ENCODE results near the gene NRCAM.

NRCAM gene

DNA sequence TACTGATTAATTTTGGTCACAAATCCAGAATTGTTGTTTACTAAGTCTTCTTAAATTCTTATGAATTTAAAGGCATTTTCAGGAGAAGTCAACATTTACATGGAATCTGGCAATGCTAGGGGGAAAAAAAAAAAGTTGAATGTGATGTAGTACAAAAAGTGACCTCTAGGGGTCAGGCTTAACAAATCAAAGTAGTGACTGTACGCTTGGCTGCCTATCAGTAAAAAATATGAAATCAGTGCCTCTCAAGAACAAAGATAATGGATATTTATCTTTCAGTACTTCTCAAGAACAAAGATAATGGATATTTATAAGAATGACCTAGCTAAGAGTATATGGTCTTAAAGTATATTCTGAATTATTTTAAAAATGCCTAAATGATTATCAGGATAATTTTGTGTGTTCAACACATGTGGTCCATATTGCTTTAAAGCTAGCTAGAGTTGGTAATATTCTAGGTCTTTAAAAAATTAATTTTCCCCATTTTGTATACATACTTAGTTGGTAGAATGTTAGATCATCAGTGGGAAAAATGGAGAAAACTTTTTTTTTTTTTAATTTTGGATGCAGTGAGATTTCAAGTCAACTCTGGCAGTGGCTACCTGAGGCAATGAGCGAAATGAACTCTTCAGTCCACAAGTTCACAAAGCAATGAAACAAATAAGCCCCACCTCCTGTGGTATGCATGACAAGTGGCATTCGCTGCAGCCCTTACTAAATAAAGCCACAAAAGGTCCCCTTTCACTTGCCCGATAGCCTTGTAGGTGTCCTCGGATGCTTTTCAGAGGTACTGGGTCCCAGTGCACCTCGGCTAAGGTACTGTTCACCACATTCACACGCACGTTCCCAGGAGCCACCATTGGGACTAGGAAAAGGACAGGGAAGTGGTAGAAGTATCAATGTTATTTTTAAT, 274.9 kb downstream of the NRCAM start:
- FAIRE-seq (no peak), DNase-seq (ENCODE audit: insufficient read length, low spot score) (peak; percentile 27)

- no peak for FAIRE-seq
- no peak for DNase-seq (ENCODE audit: insufficient read length, low spot score)
These were observed 277.8 kb downstream of the NRCAM start for GRCh38 chr7:108178398-108178797.

- DNase-seq (ENCODE audit: insufficient read length, low spot score): no peak
- no peak for FAIRE-seq
These were observed 285.1 kb downstream of the NRCAM start for GRCh38 chr7:108171164-108171563.

GRCh38 chr7:108170251-108170650, 286.0 kb downstream of the NRCAM start:
- FAIRE-seq (no peak), DNase-seq (ENCODE audit: insufficient read length, low spot score) (no peak)

GRCh38 chr7:108167460-108167859, 288.8 kb downstream of the NRCAM start:
- no peak for FAIRE-seq
- DNase-seq (ENCODE audit: insufficient read length, low spot score): no peak

DNA sequence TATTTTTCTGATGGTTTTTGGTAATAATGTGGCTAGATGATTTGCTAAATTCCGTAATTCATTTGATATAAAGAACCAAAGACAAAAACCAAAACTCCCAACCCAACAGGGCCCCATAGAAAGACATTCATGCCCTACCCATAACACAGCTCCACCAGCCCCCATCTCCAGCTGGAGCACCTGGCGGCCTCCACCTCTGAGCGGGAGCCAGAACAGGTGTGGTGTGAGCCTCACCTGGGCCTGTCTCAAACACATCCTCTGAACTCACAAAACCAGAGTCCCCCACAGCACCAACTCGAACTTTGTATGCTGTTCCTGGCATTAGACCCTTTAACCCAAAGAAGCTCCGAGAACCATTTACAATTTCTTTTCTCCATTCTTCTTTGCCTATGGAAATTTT, 289.5 kb downstream of the NRCAM start:
- DNase-seq (ENCODE audit: insufficient read length, low spot score) (no peak), FAIRE-seq (no peak)

GRCh38 chr7:108165723-108166122, 290.5 kb downstream of the NRCAM start:
- DNase-seq (ENCODE audit: insufficient read length, low spot score) (no peak), FAIRE-seq (no peak)

- no peak for FAIRE-seq
- DNase-seq (ENCODE audit: insufficient read length, low spot score): no peak
These were observed 291.3 kb downstream of the NRCAM start for GRCh38 chr7:108164946-108165345.

DNA sequence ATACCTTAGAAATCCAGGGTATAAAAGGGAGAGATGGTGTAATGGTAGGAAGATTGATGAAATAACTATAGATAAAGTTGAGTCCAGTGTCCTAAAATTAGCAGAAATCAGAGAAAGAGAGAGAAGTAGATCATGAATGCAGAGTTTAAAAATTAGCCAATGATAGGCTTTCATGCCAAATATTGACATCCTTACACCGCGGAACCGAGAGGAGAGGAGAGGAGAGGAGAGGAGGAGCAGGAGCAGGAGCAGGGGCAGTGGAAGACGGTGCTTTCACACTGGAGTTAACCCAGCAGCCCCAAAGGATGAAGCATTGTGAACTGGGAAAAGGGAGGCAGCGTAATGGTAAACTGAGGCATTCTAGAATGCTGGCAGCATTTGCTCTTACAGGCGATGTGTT, 291.9 kb downstream of the NRCAM start:
- FAIRE-seq (no peak), DNase-seq (ENCODE audit: insufficient read length, low spot score) (no peak)

- no peak for DNase-seq (ENCODE audit: insufficient read length, low spot score)
- FAIRE-seq: no peak
These were observed 297.5 kb downstream of the NRCAM start for GRCh38 chr7:108158776-108159175.

GRCh38 chr7:108157606-108158335, 298.5 kb downstream of the NRCAM start:
- DNase-seq (ENCODE audit: insufficient read length, low spot score) (no peak), FAIRE-seq (no peak)

DNA sequence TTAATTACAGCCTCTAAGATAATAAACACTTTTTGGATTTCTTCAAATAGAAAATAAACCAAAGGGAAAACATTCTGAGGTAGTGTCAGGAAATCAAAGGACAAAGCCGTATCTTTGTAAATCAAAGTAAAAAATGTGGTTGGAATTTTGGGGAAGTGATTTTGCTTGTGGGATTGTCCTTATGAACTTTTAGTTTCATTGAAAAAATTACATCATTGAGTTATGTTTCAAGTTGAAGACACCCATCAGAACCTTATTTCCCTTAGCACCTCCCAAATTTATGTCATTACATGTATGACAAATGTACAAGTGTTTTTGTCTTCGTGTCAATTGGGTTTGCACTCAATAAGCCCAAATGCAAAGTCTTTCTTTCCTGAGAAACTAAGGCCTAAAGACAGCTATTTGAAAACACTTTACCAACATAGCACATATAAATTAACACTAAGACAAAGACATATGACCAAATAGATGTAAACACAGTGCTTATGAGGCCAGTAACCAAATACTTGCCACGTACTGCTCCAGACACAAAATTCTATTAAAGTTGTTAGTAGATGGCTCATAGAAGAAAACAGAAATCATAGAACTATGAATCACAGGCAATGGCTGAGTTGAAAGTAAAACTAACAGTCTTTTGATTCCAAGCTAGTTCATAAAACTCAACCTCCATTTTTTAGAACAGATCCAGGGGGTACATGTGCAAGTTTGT, 299.2 kb downstream of the NRCAM start:
- DNase-seq (ENCODE audit: insufficient read length, low spot score) (no peak), FAIRE-seq (no peak)

DNA sequence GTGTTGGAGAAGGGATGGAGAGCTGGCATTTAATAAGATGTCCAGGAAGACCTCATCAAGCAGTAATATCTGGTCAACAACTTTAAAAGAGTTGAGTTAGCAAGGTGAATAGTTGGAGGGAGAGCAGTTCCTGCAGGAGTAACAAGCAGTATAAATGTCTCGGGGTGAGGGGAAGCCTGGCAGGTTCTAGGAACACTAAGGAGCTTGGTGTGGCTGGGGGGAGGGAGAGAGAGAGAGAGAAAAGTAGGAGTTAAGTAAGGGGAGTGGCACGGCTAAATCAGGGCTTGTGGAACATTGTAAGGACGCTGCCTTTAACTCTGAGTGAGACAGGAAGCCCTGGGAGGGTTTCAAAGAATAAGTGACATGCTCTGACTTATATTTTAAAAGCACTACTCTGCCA, 304.0 kb downstream of the NRCAM start:
- no peak for FAIRE-seq
- no peak for DNase-seq (ENCODE audit: insufficient read length, low spot score)

- DNase-seq (ENCODE audit: insufficient read length, low spot score) (no peak), FAIRE-seq (no peak)
These were observed 306.3 kb downstream of the NRCAM start for GRCh38 chr7:108149908-108150307.

- DNase-seq (ENCODE audit: insufficient read length, low spot score): no peak
- FAIRE-seq: no peak
These were observed 307.1 kb downstream of the NRCAM start for GRCh38 chr7:108149119-108149518.

DNA sequence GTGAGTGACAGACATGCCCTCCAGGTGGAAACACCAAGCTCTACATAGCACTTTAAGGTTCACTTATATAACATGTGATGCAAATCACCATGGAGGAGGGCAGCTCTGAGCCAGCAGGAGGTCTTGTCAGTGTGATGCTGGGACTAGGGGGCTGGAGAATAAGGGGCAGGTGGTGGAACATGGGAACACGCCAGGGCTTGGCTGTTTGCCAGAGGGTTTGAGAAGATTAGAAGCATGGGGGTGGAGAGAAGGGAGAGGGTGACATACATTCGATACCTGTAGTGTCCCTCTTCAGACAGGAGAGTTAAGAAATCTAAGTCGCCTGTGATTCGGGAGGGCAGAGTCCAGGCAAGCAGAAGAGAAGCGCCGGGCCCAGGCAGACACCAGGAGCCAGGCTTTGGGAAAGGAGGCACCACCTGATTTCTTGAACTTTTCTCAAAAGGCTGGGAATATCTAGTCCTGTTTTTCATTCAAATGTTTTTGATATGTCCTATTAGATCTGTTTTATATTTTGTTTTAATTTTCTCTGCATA, 309.1 kb downstream of the NRCAM start:
- no peak for DNase-seq (ENCODE audit: insufficient read length, low spot score)

GRCh38 chr7:108146070-108146842, 310.0 kb downstream of the NRCAM start:
- DNase-seq (ENCODE audit: insufficient read length, low spot score) (peak; percentile 37), FAIRE-seq (no peak)

More for the DNA sequence above, 309.1 kb downstream of the NRCAM start:
- FAIRE-seq: no peak

DNA sequence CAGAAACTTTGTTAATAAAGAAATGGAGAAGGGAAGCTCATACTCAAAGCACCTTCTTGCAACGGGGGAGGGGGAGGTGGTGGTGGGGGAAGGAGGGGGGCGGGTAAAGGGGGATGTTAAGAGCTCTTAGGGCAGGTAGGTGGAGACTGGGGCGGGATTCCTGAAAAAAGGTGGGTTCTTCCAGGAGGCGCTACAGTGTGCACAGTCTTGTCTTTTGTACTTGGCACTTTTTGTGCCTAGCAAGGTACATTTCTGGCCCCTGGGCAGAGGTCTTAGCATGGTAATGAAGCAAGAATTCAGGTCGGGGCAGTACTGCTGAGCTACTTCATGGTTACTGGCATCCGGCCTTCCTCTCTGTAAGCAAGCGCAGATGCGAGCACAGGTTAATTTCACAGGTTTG, 310.8 kb downstream of the NRCAM start:
- no peak for DNase-seq (ENCODE audit: insufficient read length, low spot score)
- no peak for FAIRE-seq

DNA sequence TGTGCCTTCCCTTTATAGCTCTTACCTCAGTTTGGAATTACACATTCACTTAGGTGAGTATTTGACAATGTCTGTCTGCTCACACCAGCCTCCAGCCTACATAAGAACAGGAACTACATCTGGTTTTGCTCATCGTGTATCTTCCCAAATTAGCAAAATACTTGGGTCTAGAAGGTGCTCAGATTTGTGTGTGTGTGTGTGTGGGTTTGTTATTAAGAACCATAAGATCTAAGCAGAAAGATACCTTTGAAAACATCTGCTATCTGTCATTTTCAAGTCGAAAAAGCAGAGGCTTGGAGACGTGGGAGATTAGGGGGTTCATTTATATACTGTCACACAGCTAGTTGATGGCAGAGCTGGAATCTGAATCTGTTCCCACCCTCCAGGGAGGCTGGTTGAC, 311.3 kb downstream of the NRCAM start:
- DNase-seq (ENCODE audit: insufficient read length, low spot score) (no peak), FAIRE-seq (no peak)

DNA sequence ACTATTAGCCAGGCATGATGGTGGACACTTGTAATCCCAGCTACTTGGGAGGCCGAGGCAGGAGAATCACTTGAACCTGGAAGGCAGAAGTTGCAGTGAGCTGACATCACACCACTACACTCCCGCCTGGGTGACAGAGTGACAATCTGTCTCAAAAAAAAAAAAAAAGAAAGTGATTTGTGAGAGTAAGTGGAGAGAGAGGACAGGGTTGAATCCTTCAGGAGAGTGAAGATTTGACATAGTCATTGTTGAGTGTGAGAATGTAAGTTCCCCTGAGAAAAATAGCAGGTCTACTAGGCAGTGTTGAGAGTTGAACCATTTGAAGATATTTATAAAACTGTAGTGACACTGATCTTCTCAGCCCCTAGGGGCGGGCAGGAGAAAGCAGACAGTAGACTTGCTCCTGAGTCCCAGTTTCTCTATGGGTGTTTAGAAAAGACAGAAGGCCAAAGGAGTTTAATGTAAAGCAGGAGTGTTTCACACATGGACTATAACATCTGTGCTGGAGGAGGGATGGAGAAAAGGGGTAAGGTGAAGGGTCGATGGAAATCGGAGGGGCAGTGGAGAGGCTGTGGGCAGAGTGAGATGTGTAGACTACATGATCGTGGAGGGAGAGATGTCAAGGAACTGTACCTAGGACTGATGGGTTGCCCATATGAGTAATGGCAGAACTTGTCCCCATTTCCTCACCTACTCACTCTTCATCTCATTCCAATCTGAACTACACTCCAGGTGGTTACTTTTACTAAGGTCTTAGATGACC, 312.4 kb downstream of the NRCAM start:
- DNase-seq (ENCODE audit: insufficient read length, low spot score): no peak

More for the DNA sequence above, 312.4 kb downstream of the NRCAM start:
- FAIRE-seq: no peak

Data from HTR-8/SVneo (cell line).